Activated CD8-positive, alpha-beta memory T cell treated with anti-CD3 and anti-CD28 coated beads, Interleukin-2, amount 50 U/mL, for 1 hour (primary cell): Measurements from ENCODE around the gene GRAP2.

Source experiments
- DNase-seq: peaks from one replicate; pipeline ENCODE4 v3.0.0-alpha.2; 2020; ENCODE audit errors: extremely low read depth

The GRAP2 gene

DNA sequence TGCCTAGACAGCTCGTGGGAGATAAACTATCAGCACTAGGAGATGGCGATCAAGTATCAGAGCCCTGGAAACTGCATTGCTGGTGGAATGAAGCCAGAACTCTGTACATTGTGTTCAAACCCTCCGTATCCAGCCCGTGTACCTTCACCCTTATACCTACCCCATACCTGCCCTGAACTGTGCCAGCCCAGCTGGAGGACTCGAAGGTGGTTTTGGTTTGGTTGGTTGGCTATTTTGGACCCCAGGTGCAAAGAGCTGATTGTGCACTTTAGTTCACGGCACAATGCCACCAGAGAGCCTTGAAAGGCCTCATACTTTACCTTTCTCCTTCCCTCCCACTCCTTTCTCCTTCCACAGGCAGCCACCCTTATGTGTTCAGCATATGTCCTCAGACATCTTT is 109.9 kb downstream of the GRAP2 start:
- no peak for DNase-seq

DNA sequence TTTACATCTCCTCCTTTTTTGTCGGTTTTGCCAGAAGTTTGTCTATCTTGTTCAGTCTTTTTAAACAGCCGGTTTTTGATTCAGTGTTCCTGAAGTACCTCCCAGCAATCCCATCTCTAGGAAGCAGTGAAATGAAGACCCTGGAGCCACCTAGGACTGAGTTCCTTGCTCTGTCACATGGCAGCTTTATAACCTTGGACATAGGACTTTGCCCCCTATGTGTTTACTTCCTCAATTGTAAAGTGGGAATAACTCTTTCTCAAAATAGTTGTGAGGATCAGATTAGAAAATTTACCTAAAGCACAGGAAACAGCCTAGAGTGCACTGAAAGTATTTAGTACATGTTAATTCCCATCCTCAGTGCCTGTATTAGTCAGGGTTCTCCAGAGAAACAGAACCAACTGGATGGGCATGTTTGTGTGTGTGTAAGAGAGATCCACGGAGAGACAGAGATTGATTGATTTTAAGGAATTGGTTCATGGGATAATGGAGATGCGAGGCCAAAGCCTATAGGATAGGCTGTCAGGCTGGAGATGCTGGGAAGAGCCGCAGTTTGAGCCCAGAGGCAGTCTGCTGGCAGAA is 113.9 kb downstream of the GRAP2 start:
- DNase-seq: no peak

DNA sequence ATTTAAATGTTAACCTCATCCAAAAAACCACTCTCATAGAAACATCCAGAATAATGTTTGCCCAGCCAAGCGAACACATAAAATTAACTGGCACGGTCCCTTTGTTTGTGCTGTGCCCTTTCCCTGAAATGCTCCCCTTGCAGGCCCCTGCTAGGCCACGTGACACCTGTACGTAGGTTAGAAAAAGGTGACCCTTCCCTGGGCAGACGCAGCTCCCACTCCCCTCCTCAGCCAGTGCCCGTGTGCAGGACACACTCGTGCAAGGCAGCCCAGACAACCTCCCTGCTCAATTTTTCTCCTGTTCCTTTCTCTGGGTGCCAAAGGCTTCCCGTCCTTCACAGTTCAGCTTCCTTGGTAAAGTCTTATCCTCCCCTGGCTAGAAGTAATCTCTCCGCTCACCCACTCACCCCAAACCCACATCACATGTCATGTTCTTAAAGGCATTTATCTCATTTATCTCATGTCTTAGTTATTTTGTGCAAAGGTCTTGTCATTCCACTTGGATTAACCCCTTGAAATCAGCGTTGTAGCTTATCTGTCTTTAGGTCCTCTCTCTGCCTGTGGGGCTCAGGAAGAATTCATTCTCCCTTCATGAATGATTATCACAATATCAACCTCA is 114.6 kb downstream of the GRAP2 start:
- DNase-seq: no peak

DNA sequence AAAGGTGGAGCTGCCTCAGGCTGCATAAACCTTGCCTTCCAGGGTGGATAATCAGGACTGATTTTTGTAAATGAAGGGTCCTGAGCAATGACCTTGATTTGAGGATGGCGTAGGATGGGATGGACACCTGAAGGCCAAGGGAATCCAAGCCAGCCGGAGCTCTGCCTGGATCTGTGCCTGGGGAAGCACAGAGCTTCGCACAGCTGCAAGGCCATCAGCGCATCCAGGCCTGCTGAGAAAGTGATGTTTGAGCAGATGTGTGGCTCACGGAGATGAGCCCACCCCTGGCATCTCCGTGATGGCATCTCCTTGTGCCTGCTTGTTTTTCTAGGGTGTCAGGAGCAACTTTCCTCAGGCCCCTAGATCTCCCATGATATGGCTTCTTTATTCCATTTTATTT is 117.2 kb downstream of the GRAP2 start:
- no peak for DNase-seq

DNA sequence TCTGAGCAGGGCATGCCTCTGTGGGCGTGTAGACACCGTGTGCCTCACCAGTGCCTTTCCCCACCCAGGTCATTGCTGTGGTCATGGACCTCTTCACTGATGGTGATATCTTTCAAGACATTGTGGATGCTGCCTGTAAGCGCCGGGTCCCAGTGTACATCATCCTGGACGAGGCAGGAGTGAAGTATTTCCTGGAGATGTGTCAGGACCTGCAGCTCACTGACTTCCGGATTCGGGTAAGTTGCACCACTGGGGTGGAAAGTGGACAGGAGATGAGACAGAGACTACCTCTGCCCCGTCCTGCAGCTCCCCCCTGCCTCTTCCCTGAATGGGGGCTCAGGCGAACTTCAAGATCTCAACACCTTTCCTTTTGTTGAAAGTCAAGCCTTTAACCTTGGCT is 118.2 kb downstream of the GRAP2 start:
- DNase-seq: no peak

DNA sequence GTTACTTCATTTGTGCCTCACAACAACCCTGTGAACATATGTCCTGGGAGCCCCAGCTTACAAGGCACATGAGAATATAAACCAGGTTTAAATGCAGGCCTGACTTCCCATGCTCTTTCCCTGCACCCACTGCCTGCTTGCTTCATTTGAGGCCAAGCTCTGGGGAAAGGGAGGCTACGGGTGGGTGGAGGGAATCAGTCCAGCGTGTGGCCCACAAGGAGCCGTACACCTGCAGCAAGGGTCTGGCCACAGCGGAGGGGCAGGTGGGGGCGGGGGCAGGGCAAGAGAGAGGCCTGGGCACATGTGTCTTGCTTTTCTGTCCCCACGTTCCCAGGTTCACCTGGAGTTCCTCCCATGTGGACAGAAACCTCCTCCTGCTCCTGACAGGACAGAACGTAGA is 120.1 kb downstream of the GRAP2 start:
- no peak for DNase-seq

DNA sequence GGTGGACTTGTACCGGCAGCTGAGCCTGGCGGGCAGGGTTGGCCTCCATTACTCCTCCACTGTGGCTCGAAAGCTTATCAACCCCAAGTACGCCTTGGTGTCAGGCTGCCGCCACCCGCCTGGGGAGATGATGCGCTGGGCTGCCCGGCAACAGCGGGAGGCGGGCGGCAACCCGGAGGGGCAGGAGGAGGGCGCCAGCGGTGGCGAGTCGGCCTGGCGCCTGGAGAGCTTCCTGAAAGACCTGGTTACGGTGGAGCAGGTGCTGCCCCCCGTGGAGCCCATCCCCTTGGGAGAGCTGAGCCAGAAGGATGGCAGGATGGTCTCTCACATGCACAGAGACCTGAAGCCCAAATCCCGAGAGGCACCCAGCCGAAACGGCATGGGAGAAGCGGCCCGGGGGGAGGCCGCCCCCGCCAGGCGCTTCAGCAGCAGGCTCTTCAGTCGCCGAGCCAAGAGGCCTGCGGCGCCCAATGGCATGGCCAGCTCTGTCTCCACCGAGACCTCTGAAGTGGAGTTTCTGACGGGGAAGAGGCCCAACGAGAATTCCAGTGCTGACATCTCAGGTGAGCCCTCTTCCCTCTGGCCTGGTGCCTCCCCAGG is 120.6 kb downstream of the GRAP2 start:
- DNase-seq: no peak

DNA sequence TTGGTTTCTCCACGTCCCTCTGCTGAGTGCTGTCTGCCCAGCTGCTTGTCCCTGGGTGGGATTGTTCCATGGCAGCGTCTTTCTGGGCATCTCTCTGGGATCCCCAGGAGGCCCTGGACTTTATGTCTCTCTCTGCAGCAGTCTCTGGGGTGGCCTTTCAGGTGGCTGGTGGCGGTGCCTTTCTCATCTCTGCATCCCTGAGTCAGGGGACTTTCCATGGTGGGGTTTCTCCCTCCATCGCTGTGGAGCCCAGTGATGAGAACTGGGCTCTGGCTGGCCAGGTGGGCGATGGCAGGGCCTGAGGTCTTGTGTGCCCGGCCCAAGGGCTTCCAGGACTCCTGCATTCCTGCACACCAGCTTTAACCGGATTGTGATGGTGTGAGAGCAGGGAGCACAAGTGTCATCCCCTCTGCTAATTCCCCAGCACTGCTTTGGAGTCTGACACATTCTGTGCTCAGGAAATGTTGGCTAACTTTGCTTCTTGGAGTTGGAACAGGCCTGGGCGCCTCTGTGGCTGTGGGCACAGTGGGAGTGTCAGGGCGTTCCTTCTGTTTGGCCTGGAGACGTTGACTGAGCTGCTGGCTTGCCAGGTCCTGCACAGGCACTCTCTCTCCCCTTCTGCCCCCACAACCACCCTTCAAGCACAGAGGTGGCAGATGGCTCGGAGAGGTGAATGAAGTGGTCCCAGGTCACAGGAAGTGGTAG is 121.8 kb downstream of the GRAP2 start:
- DNase-seq: no peak
